HG03097 (cell line): Measurements from ENCODE around the gene MGAT5.
"Not testable (repeated sequence)": the region's sequence is repeated elsewhere in the genome, so short reads cannot be mapped to it uniquely, and the experiment has no call there.

Experiments
- ATAC-seq: cut with Tn5 transposase; IDR thresholded peaks from one replicate; pipeline ENCODE4 v1.9.1; 2021; ENCODE audit not compliant: unreplicated experiment, low FRiP score

The MGAT5 gene

GRCh38 chr2:134275058-134275862, 21.4 kb downstream of the MGAT5 start:
- ATAC-seq, result peak; percentile 79

GRCh38 chr2:134276381-134277172, 22.7 kb downstream of the MGAT5 start:
- ATAC-seq, result no peak

- no peak for ATAC-seq
Observed at GRCh38 chr2:134277223-134277622, 23.4 kb downstream of the MGAT5 start.

- ATAC-seq, result no peak
Observed at GRCh38 chr2:134278553-134278952, 24.7 kb downstream of the MGAT5 start.

- ATAC-seq, result no peak
Observed at GRCh38 chr2:134279417-134279816, 25.5 kb downstream of the MGAT5 start.

GRCh38 chr2:134280231-134280630, 26.4 kb downstream of the MGAT5 start:
- no peak for ATAC-seq

GRCh38 chr2:134280726-134281125, 26.9 kb downstream of the MGAT5 start:
- ATAC-seq, result no peak

- no peak for ATAC-seq
Observed at GRCh38 chr2:134281815-134282419, 28.0 kb downstream of the MGAT5 start.

GRCh38 chr2:134282629-134283400, 28.9 kb downstream of the MGAT5 start:
- peak; percentile 87 for ATAC-seq

- no peak for ATAC-seq
Observed at GRCh38 chr2:134283661-134284060, 29.8 kb downstream of the MGAT5 start.

GRCh38 chr2:134284119-134284670, 30.3 kb downstream of the MGAT5 start:
- no peak for ATAC-seq

GRCh38 chr2:134287323-134287722, 33.5 kb downstream of the MGAT5 start:
- peak; percentile 37 for ATAC-seq

GRCh38 chr2:134288814-134289213, 34.9 kb downstream of the MGAT5 start:
- no peak for ATAC-seq

GRCh38 chr2:134289225-134289624, 35.4 kb downstream of the MGAT5 start:
- ATAC-seq, result no peak

GRCh38 chr2:134290358-134290757, 36.5 kb downstream of the MGAT5 start:
- ATAC-seq, result no peak

GRCh38 chr2:134292514-134292913, 38.6 kb downstream of the MGAT5 start:
- no peak for ATAC-seq

- ATAC-seq, result no peak
Observed at GRCh38 chr2:134293719-134294537, 40.1 kb downstream of the MGAT5 start.

- ATAC-seq, result not testable (repeated sequence)
Observed at GRCh38 chr2:134294598-134294997, 40.7 kb downstream of the MGAT5 start.

- no peak for ATAC-seq
Observed at GRCh38 chr2:134295441-134295840, 41.6 kb downstream of the MGAT5 start.
